Measurements from ENCODE around the gene ZNF668. TPM values are rescaled to one million over a fixed set of nuclear protein-coding genes. Genes with fewer than 3 reads are reported as not detected.

ZNF668 gene
- total RNA-seq, 1 donor from 2014 or later, result 3.7 TPM

DNA sequence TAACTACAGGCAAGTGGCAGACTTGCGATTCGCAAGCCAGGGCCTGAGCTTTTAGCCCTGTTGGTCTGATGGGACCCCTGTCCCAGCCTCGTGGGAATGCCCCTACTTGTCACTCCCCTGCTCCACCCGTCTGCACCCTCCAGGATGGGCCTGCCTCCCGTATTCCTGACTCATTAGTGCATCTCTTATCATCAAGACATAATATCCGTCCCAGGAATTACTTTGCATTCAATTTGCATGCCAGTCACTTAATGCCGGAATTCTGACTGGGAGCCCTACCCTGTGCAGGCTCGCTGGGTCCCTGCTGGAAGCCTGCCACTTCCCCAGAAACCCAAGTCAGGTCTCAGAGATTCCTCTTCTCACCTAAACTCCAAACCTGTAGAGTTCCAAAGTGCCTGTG, 11.4 kb upstream of the ZNF668 start:
- peaks cover 12% of the 10 kb centered on the region for H3K27me3 Mint-ChIP-seq (ENCODE audit: insufficient read depth, low read depth)
- H3K4me2 ChIP-seq, result no peak overlapping the region

DNA sequence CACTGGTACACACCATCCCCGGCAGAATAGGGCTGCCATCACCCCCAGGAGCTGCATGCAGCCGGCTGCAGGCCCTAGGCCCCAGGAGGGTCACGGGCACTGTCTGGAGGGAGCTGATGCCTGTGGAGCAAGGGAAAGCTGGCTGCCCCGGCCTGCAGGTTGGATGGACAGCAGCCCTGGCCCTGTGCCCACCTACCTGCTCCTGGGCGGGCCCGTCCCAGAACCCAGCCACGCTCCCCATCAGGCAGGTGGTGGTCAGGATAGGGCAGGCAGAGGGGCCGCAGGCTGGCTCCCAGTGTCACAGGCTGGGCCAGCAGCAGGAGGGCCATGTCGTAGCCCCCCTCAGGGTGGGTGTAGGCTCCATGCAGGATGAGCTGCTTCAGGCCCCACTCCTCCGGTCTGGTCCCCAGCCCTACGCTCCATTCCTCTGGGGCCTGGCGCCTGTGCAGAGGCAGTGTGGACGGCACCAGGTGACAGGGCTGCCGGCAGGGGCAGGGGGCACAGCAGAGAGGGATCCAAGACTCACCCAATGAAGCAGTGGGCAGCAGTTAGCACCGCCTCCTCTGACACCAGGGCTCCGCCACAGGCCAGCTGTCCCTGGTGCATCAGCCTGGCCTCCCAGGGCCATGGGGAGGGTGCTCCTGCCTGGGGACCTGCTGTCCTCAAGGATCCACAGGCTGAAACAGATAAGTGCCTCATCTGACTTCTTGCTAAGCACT, 10.7 kb upstream of the ZNF668 start:
- no peaks in the 10 kb centered on the region for H3K36me3 ChIP-seq
- no peaks in the 10 kb centered on the region for H3K4me1 ChIP-seq
- no peak overlapping the region for H3K27ac Mint-ChIP-seq
- H3K27me3 Mint-ChIP-seq (ENCODE audit: insufficient read depth, low read depth), result peaks cover 12% of the 10 kb centered on the region
- H3K27ac ChIP-seq, result no peak overlapping the region
- no peaks in the 10 kb centered on the region for H3K27me3 ChIP-seq
- DNase-seq (ENCODE audit: low spot score), result no peak
- H3K4me2 ChIP-seq, result no peak overlapping the region
- no peak overlapping the region for H3K9ac ChIP-seq
- TF ChIP-seq, protein P1, sequence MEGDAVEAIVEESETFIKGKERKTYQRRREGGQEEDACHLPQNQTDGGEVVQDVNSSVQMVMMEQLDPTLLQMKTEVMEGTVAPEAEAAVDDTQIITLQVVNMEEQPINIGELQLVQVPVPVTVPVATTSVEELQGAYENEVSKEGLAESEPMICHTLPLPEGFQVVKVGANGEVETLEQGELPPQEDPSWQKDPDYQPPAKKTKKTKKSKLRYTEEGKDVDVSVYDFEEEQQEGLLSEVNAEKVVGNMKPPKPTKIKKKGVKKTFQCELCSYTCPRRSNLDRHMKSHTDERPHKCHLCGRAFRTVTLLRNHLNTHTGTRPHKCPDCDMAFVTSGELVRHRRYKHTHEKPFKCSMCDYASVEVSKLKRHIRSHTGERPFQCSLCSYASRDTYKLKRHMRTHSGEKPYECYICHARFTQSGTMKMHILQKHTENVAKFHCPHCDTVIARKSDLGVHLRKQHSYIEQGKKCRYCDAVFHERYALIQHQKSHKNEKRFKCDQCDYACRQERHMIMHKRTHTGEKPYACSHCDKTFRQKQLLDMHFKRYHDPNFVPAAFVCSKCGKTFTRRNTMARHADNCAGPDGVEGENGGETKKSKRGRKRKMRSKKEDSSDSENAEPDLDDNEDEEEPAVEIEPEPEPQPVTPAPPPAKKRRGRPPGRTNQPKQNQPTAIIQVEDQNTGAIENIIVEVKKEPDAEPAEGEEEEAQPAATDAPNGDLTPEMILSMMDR (IDR thresholded peaks at IDR 0.05), result no peak
- TF ChIP-seq EZH2phosphoT487 (IDR thresholded peaks at IDR 0.05), result no peak
- no peak for TF ChIP-seq EZH2 (IDR thresholded peaks at IDR 0.05)
- no peak overlapping the region for H3K4me3 Mint-ChIP-seq
- no peak overlapping the region for H2AFZ ChIP-seq (replicated peaks)
- peaks cover 51% of the 10 kb centered on the region for H4K20me1 ChIP-seq (ENCODE audit: low read depth)
- no peak overlapping the region for H3K4me3 ChIP-seq
- peaks cover 3% of the 10 kb centered on the region for H3K4me1 Mint-ChIP-seq
- H3K79me2 ChIP-seq (ENCODE audit: low read depth), result no peaks in the 10 kb centered on the region
- H3F3A ChIP-seq (ENCODE audit: low read depth), result no peaks in the 10 kb centered on the region
- H3K9me3 ChIP-seq (ENCODE audit: low read depth), result no peaks in the 10 kb centered on the region
- no peaks in the 10 kb centered on the region for H3K9me3 Mint-ChIP-seq
- peaks cover 11% of the 10 kb centered on the region for H3K36me3 Mint-ChIP-seq

More for the DNA sequence above, 11.4 kb upstream of the ZNF668 start:
- TF ChIP-seq, protein P1 (IDR thresholded peaks at IDR 0.05), result no peak
- TF ChIP-seq EZH2phosphoT487 (IDR thresholded peaks at IDR 0.05) (no peak), EZH2 (IDR thresholded peaks at IDR 0.05) (no peak)
- Mint-ChIP-seq H3K4me3 (peak overlapping the region; percentile 73), H3K9me3 (no peaks in the 10 kb centered on the region), H3K4me1 (peaks cover 3% of the 10 kb centered on the region), H3K36me3 (peaks cover 11% of the 10 kb centered on the region), H3K27ac (peak overlapping the region; percentile 34)
- Histone ChIP-seq H3K79me2 (ENCODE audit: low read depth) (no peaks in the 10 kb centered on the region), H3K4me1 (no peaks in the 10 kb centered on the region), H3K27ac (no peak overlapping the region), H3F3A (ENCODE audit: low read depth) (no peaks in the 10 kb centered on the region), H3K36me3 (no peaks in the 10 kb centered on the region), H2AFZ (replicated peaks) (no peak overlapping the region), H3K4me3 (no peak overlapping the region), H3K9me3 (ENCODE audit: low read depth) (no peaks in the 10 kb centered on the region), H3K27me3 (no peaks in the 10 kb centered on the region), H4K20me1 (ENCODE audit: low read depth) (peaks cover 47% of the 10 kb centered on the region), H3K9ac (no peak overlapping the region)
- no peak for DNase-seq (ENCODE audit: low spot score)

DNA sequence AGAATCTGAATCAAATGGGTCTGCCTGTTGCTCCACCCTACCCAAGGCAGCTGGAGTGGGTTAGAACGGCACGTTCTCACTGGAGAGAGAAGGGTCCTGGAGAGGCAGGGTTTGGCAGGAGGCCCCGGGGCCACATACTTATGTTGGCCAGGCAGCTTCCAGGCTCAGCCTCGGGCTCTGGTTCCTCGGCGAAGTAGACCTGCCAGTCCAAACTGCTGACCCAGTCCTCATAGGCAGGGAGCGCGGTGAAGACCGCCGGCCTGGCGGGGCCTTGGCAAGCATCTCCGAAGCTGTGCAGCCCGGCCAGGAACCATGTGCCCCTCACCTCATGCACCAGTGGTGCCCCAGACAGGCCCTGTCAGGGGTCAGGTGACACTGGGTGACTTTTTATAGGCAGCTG, 9.9 kb upstream of the ZNF668 start:
- H3K27me3 Mint-ChIP-seq (ENCODE audit: insufficient read depth, low read depth), result peaks cover 12% of the 10 kb centered on the region
- no peaks in the 10 kb centered on the region for H3F3A ChIP-seq (ENCODE audit: low read depth)
- no peaks in the 10 kb centered on the region for H3K36me3 ChIP-seq
- H3K27me3 ChIP-seq, result no peaks in the 10 kb centered on the region
- no peak overlapping the region for H3K9ac ChIP-seq
- no peak overlapping the region for H3K27ac Mint-ChIP-seq
- peaks cover 9% of the 10 kb centered on the region for H3K36me3 Mint-ChIP-seq
- no peak overlapping the region for H3K4me3 Mint-ChIP-seq
- no peak for DNase-seq (ENCODE audit: low spot score)
- no peak overlapping the region for H3K4me3 ChIP-seq
- H3K4me1 ChIP-seq, result no peaks in the 10 kb centered on the region
- peaks cover 58% of the 10 kb centered on the region for H4K20me1 ChIP-seq (ENCODE audit: low read depth)
- H3K9me3 ChIP-seq (ENCODE audit: low read depth), result no peaks in the 10 kb centered on the region
- H3K4me1 Mint-ChIP-seq, result peaks cover 3% of the 10 kb centered on the region
- H3K79me2 ChIP-seq (ENCODE audit: low read depth), result no peaks in the 10 kb centered on the region
- H3K27ac ChIP-seq, result no peak overlapping the region
- no peak overlapping the region for H2AFZ ChIP-seq (replicated peaks)
- H3K9me3 Mint-ChIP-seq, result no peaks in the 10 kb centered on the region
- TF ChIP-seq, protein P1 (IDR thresholded peaks at IDR 0.05), result no peak
- TF ChIP-seq EZH2 (IDR thresholded peaks at IDR 0.05) (no peak), EZH2phosphoT487 (IDR thresholded peaks at IDR 0.05) (no peak)
- no peak overlapping the region for H3K4me2 ChIP-seq
